B cell (primary cell): ENCODE data around the gene NTRK3. TPM values are rescaled to one million over a fixed set of nuclear protein-coding genes. Genes with fewer than 3 reads are reported as not detected.

ENCODE experiments used
- ATAC-seq: fragments of 200-7000 bp; cut with Tn5 transposase; one replicate; pipeline ENCODE4 v1.10.0; 2021; ENCODE audit warnings: low read depth, mild to moderate bottlenecking, moderate number of reproducible peaks, moderate library complexity
- CTCF ChIA-PET: fragments of 350-600 bp; sonication (Branson Sonifier 250); formaldehyde crosslinking; loops from one replicate; lab custom pipeline; 2021; ENCODE audit warnings: antibody characterized with exemption, inconsistent platforms; lab: Charles Lee
- POLR2A ChIA-PET: fragments of 350-600 bp; sonication (Branson Sonifier 250); formaldehyde crosslinking; loops from one replicate; lab custom pipeline; 2021; ENCODE audit warnings: antibody characterized with exemption; lab: Charles Lee
- DNase-seq: peaks from one replicate; pipeline ENCODE4 v3.0.0; 2013
- H2AFZ ChIP-seq: 2 replicates; pipeline ENCODE4 v1.6.1; 2012; ENCODE audit warnings: mild to moderate bottlenecking, low read depth, low read length; ENCODE audit not compliant: insufficient read depth, poor library complexity, severe bottlenecking
- H3K27ac ChIP-seq, 2 donors: 1 replicate in 1 of 2; 2 replicates in 1 of 2; pipeline ENCODE4 v1.5.1; 2012 to 2013; ENCODE audit warnings: low read length in 2 of 2, mild to moderate bottlenecking in 2 of 2, moderate library complexity in 1 of 2
- H3K27me3 ChIP-seq, 4 experiments: fragments of 200-600 bp in 1 of 4; sonication (generic) in 1 of 4; replicated peaks in 1 of 4; 1 replicate in 2 of 4; 2 replicates in 2 of 4; pipeline versions ENCODE4 v1.6.1 to v1.7.0; 2013 to 2016; ENCODE audit warnings: low read length in 3 of 4, mild to moderate bottlenecking in 2 of 4, mixed read lengths in 1 of 4, moderate library complexity in 1 of 4; ENCODE audit not compliant: insufficient read depth in 4 of 4, control insufficient read depth in 3 of 4; ENCODE audit errors: control extremely low read depth in 1 of 4
- H3K36me3 ChIP-seq, 2 experiments: replicated peaks in 1 of 2; 1 replicate in 1 of 2; 2 replicates in 1 of 2; pipeline versions ENCODE4 v1.6.1 to v1.7.1; 2013; ENCODE audit warnings: low read length in 1 of 2; ENCODE audit not compliant: insufficient read depth in 2 of 2, control insufficient read depth in 1 of 2; ENCODE audit errors: control extremely low read depth in 1 of 2, extremely low read depth in 1 of 2
- H3K4me1 ChIP-seq, 2 donors: fragments of 200-600 bp in 1 of 2; sonication (generic) in 1 of 2; 1 replicate in 1 of 2; 2 replicates in 1 of 2; pipeline versions ENCODE4 v1.5.1 to v1.6.1; 2013 to 2017; ENCODE audit warnings: low read length in 2 of 2; ENCODE audit not compliant: control insufficient read depth in 2 of 2, insufficient read depth in 2 of 2
- H3K4me2 ChIP-seq: replicated peaks from 2 replicates; pipeline ENCODE3; 2012; ENCODE audit warnings: mild to moderate bottlenecking, low read depth, low read length; ENCODE audit not compliant: poor library complexity, severe bottlenecking
- H3K4me3 ChIP-seq, 5 experiments: fragments of 200-600 bp in 1 of 5; sonication (generic) in 1 of 5; 1 replicate in 3 of 5; 2 replicates in 2 of 5; pipeline versions ENCODE4 v1.5.1 to v1.7.0; 2011 to 2016; ENCODE audit warnings: low read length in 4 of 5, mild to moderate bottlenecking in 4 of 5, low read depth in 2 of 5, control low read depth in 1 of 5, moderate library complexity in 1 of 5; ENCODE audit not compliant: insufficient read depth in 1 of 5; ENCODE audit errors: control extremely low read depth in 1 of 5, extremely low read depth in 1 of 5
- H3K79me2 ChIP-seq: fragments of 200-600 bp; sonication (generic); one replicate; pipeline ENCODE4 v1.6.0; 2016; ENCODE audit warnings: low read length; ENCODE audit not compliant: control insufficient read depth, insufficient read depth
- H3K9ac ChIP-seq: fragments of 200-600 bp; sonication (generic); 2 replicates; pipeline ENCODE4 v1.6.1; 2017; ENCODE audit warnings: mild to moderate bottlenecking, low read length, moderate library complexity
- H3K9me3 ChIP-seq, 3 donors: one replicate each; pipeline versions ENCODE4 v1.6.1 to v1.7.1; 2013; ENCODE audit warnings: low read length in 2 of 3; ENCODE audit not compliant: control insufficient read depth in 2 of 3, insufficient read depth in 1 of 3; ENCODE audit errors: control extremely low read depth in 1 of 3
- H4K20me1 ChIP-seq: 2 replicates; pipeline ENCODE4 v1.6.0; 2012; ENCODE audit warnings: mild to moderate bottlenecking, low read length; ENCODE audit not compliant: insufficient read depth, control insufficient read depth, poor library complexity, severe bottlenecking
- H3K27ac Mint-ChIP-seq: one replicate; pipeline ENCODE4 v1.8.0; 2021; ENCODE audit warnings: mixed read lengths
- H3K27me3 Mint-ChIP-seq: one replicate; pipeline ENCODE4 v1.8.0; 2021; ENCODE audit warnings: mixed read lengths
- H3K4me1 Mint-ChIP-seq: one replicate; pipeline ENCODE4 v1.8.0; 2021; ENCODE audit warnings: mixed read lengths
- H3K4me3 Mint-ChIP-seq: one replicate; pipeline ENCODE4 v1.8.0; 2021; ENCODE audit warnings: mixed read lengths
- H3K9me3 Mint-ChIP-seq: one replicate; pipeline ENCODE4 v1.8.0; 2022; ENCODE audit warnings: mixed read lengths; ENCODE audit not compliant: insufficient read depth
- EZH2 ChIP-seq: IDR thresholded peaks from 2 replicates; pipeline ENCODE4 v1.6.1; 2012; ENCODE audit warnings: borderline replicate concordance, low read depth, mild to moderate bottlenecking, moderate library complexity, low read length; ENCODE audit not compliant: insufficient read depth, poor library complexity, severe bottlenecking
- WGBS: methylation state at CpG from one replicate; pipeline ENCODE4 v1.1.5; 2013; ENCODE audit warnings: missing lambda C conversion rate; ENCODE audit not compliant: insufficient coverage; 5-methylcytosine and 5-hydroxymethylcytosine counted together
- intact Hi-C: fragments of 100-400 bp; cut with micrococcal nuclease; formaldehyde crosslinking; loops from one replicate; pipeline ENCODE4 v1.10.0; 2022
- polyA plus RNA-seq: library from polyadenylated mRNA; depleted of rRNA; stranded (reverse); fragments of >200 nt; gene quantifications from 2 replicates; pipeline ENCODE4 v1.2.3, GENCODE V29; 2012
- total RNA-seq, 2 donors: library from RNA; stranded (reverse); fragments of 120-200 nt in 1 of 2; gene quantifications; 1 replicate in 1 of 2; 2 replicates in 1 of 2; pipeline versions ENCODE4 v1.2.3 to v1.2.4, GENCODE V29; 2013 to 2022
- TF ChIP-seq, protein P1 (sequence below): fragments of 200-600 bp; IDR thresholded peaks from one replicate; pipeline ENCODE4 v1.8.0; 2022; ENCODE audit warnings: antibody characterized with exemption, mild to moderate bottlenecking

NTRK3 gene
- total and polyA plus RNA-seq, 2 donors (not counting 1 experiment from before 2014, with no cell fraction given) = not detected

DNA sequence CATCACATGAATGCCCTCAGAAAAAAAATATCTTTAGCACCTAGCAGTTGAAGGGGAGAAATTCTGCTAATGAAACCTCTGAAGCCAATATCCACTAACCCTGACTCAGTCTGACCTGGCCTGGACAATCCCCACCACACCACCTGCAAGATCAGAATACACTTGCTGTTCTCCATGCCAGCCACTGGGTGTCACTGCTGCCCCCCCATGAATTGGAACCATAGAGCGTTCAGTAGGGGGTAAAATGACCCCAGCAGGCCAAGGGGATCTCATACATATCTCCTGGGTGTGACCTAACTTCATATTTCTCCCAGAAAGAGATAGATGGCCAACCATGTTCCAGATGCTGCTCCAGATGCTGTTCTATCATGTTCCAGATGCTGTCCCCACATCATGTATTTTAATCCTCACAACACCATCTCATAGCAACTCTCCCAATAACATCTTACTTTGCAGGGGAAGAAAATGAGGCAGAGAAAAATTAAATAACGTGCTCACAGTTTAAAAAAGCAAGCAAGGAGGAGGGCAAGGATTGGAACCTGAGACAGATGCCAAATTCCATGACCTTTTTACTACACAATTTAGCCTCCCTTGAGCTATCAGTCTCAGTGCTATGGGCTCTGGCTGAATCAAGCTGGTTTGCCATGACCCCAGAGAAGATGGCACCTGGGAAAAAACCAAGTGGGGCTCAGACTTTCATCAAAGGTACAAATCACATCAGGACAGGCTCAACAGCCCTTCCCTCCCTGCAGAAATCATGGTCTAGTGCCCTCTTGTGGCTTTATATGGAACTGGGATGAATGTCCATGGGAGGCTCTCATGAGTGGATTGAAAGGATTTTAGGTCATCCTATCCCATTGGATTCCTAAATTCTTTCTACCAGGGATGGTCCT, 12.4 kb downstream of the NTRK3 start:
- Histone ChIP-seq H3K4me3 (no peak overlapping the region), H3K4me2 (no peak overlapping the region), H3K9me3 (no peaks in the 10 kb centered on the region), H3K9ac (no peak overlapping the region), H2AFZ (no peak overlapping the region), H3K4me1 (peaks cover 0 to 5% of the 10 kb centered on the region in 2 donors), H4K20me1 (no peaks in the 10 kb centered on the region), H3K36me3 (no peaks in the 10 kb centered on the region), H3K79me2 (no peaks in the 10 kb centered on the region), H3K27me3 (peaks cover 0 to 11% (median 2%) of the 10 kb centered on the region in 4 experiments), H3K27ac (no peak overlapping the region)
- 30% methylated on average over 1 of the region's 2 CpGs for WGBS
- Mint-ChIP-seq H3K27ac (no peak overlapping the region), H3K27me3 (peaks cover 33% of the 10 kb centered on the region), H3K4me1 (peaks cover 6% of the 10 kb centered on the region), H3K9me3 (peaks cover 1% of the 10 kb centered on the region), H3K4me3 (no peak overlapping the region)
- intact Hi-C loops = loop anchor here (10.0 kb wide), 1 partner anchor 211 kb away; no protein-coding TSS in a partner anchor
- no peak for TF ChIP-seq EZH2
- TF ChIP-seq, protein P1, sequence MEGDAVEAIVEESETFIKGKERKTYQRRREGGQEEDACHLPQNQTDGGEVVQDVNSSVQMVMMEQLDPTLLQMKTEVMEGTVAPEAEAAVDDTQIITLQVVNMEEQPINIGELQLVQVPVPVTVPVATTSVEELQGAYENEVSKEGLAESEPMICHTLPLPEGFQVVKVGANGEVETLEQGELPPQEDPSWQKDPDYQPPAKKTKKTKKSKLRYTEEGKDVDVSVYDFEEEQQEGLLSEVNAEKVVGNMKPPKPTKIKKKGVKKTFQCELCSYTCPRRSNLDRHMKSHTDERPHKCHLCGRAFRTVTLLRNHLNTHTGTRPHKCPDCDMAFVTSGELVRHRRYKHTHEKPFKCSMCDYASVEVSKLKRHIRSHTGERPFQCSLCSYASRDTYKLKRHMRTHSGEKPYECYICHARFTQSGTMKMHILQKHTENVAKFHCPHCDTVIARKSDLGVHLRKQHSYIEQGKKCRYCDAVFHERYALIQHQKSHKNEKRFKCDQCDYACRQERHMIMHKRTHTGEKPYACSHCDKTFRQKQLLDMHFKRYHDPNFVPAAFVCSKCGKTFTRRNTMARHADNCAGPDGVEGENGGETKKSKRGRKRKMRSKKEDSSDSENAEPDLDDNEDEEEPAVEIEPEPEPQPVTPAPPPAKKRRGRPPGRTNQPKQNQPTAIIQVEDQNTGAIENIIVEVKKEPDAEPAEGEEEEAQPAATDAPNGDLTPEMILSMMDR = peak; percentile 56
- ChIA-PET CTCF (interaction anchor here (0.9 to 4.5 kb wide), 5 partner anchors 9 to 208 kb away, joined by 3 to 33 read pairs (median 3); no protein-coding TSS in a partner anchor), POLR2A (no interaction called here)
- ATAC-seq (no peak), DNase-seq (peak; percentile 20)
